GM10266 (cell line): ENCODE measurements around the gene SMAD2.
"Not testable (repeated sequence)": the region's sequence is repeated elsewhere in the genome, so short reads cannot be mapped to it uniquely, and the experiment has no call there.

Experiments
- DNase-seq: peaks from one replicate; pipeline ENCODE4 v3.0.0; 2012; ENCODE audit errors: extremely low spot score
- TF ChIP-seq, protein P1 (sequence below): IDR thresholded peaks from 2 replicates; pipeline ENCODE4 v1.5.1; 2012; ENCODE audit warnings: mild to moderate bottlenecking, low read depth; ENCODE audit not compliant: control insufficient read depth, insufficient read depth; ENCODE audit errors: missing control alignments

The SMAD2 gene

DNA sequence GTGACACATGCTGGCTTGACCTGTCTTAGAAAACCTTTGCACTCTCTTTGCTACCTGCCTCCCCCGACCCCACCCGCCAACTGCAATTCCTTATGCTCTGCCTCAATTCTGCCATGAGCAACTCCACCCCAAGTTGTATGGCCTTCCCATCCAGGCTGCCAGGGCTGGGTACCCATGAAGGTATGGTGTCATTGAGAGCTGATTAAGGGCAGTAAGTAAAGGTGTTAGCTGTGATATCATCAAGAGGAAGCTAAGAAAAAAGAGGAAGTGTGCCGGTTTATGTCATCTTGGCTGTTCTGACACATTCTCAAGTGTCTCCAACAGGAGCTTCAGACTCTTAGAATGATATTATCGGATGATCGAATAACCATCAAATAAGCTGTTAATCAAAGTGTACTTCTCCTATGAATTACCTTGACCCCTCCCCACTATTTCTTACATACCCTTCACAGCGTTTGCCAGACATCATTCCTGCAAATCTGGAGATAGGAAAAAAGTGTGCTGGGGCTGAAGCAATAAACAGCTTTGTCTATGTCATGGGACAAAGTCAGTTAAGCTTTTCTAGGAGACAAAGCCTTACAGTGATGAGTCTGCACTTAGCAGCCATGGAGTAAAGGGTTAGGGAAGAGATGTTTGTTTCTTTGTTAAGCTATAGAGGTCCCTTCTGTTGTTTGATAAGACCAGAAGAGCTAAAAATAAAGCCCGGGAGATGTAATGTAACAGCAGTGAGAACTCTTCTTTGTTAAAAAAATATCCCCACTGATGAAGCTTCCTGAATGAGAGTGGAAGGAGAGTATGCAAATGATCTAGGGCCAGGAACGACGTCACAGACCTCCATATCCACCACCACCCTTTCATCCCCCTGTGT, 40.4 kb upstream of the SMAD2 start:
- DNase-seq = peak; percentile 38
- TF ChIP-seq, protein P1, sequence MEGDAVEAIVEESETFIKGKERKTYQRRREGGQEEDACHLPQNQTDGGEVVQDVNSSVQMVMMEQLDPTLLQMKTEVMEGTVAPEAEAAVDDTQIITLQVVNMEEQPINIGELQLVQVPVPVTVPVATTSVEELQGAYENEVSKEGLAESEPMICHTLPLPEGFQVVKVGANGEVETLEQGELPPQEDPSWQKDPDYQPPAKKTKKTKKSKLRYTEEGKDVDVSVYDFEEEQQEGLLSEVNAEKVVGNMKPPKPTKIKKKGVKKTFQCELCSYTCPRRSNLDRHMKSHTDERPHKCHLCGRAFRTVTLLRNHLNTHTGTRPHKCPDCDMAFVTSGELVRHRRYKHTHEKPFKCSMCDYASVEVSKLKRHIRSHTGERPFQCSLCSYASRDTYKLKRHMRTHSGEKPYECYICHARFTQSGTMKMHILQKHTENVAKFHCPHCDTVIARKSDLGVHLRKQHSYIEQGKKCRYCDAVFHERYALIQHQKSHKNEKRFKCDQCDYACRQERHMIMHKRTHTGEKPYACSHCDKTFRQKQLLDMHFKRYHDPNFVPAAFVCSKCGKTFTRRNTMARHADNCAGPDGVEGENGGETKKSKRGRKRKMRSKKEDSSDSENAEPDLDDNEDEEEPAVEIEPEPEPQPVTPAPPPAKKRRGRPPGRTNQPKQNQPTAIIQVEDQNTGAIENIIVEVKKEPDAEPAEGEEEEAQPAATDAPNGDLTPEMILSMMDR = no peak

DNA sequence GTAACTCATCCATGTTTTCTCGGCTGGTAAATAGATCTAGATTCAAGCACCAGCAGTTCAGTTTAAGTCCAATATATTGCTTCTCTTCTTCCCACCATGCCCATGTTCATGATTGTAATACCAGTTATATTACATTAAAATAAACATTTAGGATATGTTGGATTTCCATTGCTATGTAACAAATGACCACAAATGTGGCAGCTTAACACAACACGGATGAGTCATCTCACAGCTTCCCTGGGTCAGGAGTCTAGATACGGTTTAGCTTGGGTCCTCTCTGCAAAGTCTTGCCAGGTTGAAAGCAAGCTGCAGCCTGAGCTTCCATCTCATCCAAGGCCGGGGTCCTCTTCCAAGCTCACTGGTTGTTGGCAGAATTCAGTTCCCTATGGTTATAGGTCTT, 39.4 kb upstream of the SMAD2 start:
- DNase-seq = no peak
- TF ChIP-seq, protein P1 = no peak

DNA sequence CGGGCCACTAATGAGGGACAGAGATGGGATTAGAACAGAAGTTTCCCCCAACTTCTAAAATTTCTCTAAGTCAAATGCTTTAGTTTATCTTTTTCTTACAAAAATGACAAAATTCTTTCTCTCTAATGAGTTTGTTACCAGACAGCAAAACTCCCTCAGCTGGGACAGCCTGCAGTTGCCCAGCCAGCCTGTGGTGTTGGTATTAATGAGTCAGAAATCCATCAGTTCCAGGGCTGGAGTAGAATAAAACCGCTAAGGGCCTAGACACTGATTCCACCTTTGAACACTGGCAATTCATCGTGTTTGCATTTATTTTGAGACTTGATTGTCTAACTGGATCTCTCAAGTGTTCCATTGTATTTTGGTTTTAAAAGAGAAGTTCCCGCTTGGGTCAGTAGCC, 38.3 kb upstream of the SMAD2 start:
- DNase-seq = no peak

DNA sequence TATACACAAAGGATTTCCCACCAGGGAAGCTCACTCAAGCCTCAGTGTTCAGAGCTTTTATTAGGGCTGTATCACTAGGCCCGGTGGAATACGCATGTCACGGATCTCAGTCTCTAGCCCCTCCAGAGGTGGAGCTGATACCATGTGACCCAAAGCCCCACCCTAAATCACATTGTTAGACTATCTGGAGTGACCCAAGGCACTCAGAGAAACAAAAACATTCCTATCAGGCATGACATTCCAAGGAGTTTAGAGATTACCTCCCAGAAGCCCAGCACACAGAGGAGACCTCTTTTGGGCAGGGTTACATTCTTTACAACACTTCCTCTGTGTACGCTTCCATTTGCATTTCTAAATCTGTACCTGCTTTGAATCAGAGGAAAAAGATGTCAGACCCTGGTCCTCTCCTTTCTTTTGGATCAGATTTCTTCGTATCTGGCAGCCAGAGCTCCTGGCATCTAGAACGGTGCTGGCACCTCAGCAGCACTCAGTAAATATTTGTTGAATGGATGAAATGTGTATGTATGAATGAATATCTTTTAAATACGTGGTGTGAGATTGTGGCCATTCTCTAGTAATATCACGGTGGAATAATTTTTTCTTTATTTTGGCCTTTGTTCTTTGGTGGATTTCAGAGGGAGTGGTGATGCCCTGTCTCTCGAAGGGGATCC, 37.7 kb upstream of the SMAD2 start:
- no peak for DNase-seq
- TF ChIP-seq, protein P1 = no peak

More for the DNA sequence above, 38.3 kb upstream of the SMAD2 start:
- TF ChIP-seq, protein P1 = no peak

DNA sequence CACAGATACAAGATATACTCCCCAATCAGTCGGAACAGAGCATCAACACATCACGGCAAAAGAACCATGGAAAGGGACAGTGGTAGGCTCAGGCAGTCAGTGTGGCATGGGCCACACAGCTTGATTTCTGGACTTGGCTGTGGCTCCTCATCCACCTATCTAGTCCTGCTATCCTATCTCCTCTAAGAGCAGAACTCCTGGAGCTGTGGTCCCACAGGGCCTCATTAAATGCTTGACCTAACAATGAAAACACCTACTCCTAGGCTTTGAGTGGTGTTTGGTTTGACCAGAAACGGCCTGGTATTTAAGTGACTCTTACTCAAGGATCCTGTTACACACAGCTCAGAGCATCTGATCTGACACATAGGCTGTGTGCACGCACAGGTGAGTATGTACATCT, 33.6 kb upstream of the SMAD2 start:
- TF ChIP-seq, protein P1 = no peak
- DNase-seq = no peak

DNA sequence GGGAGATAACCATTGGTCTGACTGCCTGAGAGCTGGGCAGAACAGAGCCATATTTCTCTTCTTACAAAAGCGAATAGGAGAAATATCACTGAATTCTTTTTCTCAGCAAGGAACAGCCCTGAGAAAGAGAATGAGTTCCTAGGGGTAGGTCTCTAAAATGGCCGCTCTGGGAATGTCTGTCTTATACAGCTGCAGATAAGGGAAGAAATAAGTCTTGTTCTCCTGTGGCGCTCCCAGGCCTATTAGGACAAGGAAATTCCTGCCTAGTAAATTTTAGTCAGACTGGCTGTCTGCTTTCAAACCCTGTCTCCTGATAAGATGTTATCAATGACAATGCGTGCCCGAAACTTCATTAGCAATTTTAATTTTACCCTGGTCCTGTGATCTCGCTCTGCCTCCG, 30.5 kb upstream of the SMAD2 start:
- DNase-seq = not testable (repeated sequence)

DNA sequence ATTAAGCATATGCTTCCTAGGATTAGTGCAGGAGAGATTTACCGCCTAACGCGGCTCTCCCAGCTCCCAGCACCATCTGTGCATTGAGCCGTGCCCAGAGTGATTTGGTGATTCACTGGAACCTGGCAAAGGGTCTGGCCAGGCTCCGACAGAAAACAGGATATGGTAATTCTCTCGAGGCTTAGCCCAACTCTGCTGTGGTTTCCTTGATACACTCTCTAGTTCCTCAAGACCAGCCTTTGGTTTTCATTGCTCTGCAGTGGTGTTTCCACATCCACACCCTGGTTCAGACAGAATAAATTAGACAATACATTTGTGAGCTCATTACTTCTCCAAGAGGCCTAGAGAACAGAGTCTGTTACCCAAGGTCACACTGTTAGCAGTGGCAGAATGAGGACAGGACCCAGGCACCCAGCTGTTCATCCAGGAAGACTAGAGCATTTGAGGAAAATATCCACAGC, 23.0 kb upstream of the SMAD2 start:
- TF ChIP-seq, protein P1 = no peak
- no peak for DNase-seq
